IMR-90 (cell line): ENCODE measurements around the gene TRAPPC5. TPM values are rescaled to one million over a fixed set of nuclear protein-coding genes. Genes with fewer than 3 reads are reported as not detected.

Source experiments
- ATAC-seq: fragments of 200-7000 bp; cut with Tn5 transposase; 2 replicates; pipeline ENCODE4 v1.9.1; 2020; ENCODE audit warnings: low read depth, mild to moderate bottlenecking, moderate library complexity
- BruUV-seq: library from RNA; stranded (reverse); fragments of 400-500 nt; replicated peaks from 2 replicates; lab custom pipeline; 2021; lab: Mats Ljungman, UMichigan
- CTCF ChIA-PET: fragments of 300-600 bp; formaldehyde crosslinking; extraction: SDS; loops from one replicate; lab custom pipeline; 2021; ENCODE audit warnings: antibody characterized with exemption; lab: Yijun Ruan, JAX
- POLR2A ChIA-PET: fragments of 300-600 bp; sonication (Branson Sonifier 250); formaldehyde crosslinking; loops from one replicate; lab custom pipeline; 2022; ENCODE audit warnings: antibody characterized with exemption; ENCODE audit not compliant: unreplicated experiment; lab: Charles Lee
- DNase-seq: peaks from one replicate; pipeline ENCODE4 v3.0.0; 2013
- H2AFZ ChIP-seq: replicated peaks from 2 replicates; pipeline ENCODE3; 2013; ENCODE audit warnings: low read length, mild to moderate bottlenecking; ENCODE audit not compliant: poor library complexity
- H2AK5ac ChIP-seq: 2 replicates; pipeline ENCODE4 v1.6.1; 2013; ENCODE audit warnings: low read depth, low read length, inconsistent platforms
- H2AK9ac ChIP-seq: replicated peaks from 2 replicates; pipeline ENCODE3; 2013; ENCODE audit warnings: mild to moderate bottlenecking, low read depth, low read length, moderate library complexity; ENCODE audit not compliant: poor library complexity
- H2BK120ac ChIP-seq: 2 replicates; pipeline ENCODE4 v1.6.1; 2013; ENCODE audit warnings: low read depth, low read length, inconsistent platforms
- H2BK15ac ChIP-seq: 3 replicates; pipeline ENCODE4 v1.6.1; 2013; ENCODE audit warnings: low read depth, low read length, inconsistent platforms
- H2BK20ac ChIP-seq: 2 replicates; pipeline ENCODE4 v1.6.1; 2013; ENCODE audit warnings: low read depth, mild to moderate bottlenecking, inconsistent platforms, low read length, moderate library complexity
- H2BK5ac ChIP-seq: 2 replicates; pipeline ENCODE4 v1.6.1; 2013; ENCODE audit warnings: mild to moderate bottlenecking, low read depth, low read length, inconsistent platforms; ENCODE audit not compliant: poor library complexity, severe bottlenecking
- H3K14ac ChIP-seq: replicated peaks from 2 replicates; pipeline ENCODE4 v1.6.1; 2013; ENCODE audit warnings: low read depth, low read length, inconsistent platforms
- H3K18ac ChIP-seq: 2 replicates; pipeline ENCODE4 v1.6.1; 2013; ENCODE audit warnings: low read depth, low read length, control low read depth
- H3K23ac ChIP-seq: 2 replicates; pipeline ENCODE4 v1.6.1; 2013; ENCODE audit warnings: low read depth, low read length, inconsistent platforms
- H3K27ac ChIP-seq: 2 replicates; pipeline ENCODE4 v1.5.1; 2013; ENCODE audit warnings: mild to moderate bottlenecking, control low read depth, low read length; ENCODE audit not compliant: insufficient read depth
- H3K27me3 ChIP-seq: 2 replicates; pipeline ENCODE4 v1.6.1; 2013; ENCODE audit warnings: low read length; ENCODE audit not compliant: control insufficient read depth, insufficient read depth
- H3K36me3 ChIP-seq: 2 replicates; pipeline ENCODE4 v1.6.1; 2013; ENCODE audit warnings: low read length, mixed read lengths; ENCODE audit not compliant: control insufficient read depth, insufficient read depth
- H3K4ac ChIP-seq: 2 replicates; pipeline ENCODE4 v1.6.1; 2013; ENCODE audit warnings: low read depth, low read length, inconsistent platforms
- H3K4me1 ChIP-seq: 2 replicates; pipeline ENCODE4 v1.6.1; 2013; ENCODE audit warnings: low read length, mixed read lengths; ENCODE audit not compliant: control insufficient read depth, insufficient read depth
- H3K4me2 ChIP-seq: 2 replicates; pipeline ENCODE4 v1.6.1; 2013; ENCODE audit warnings: low read depth, mild to moderate bottlenecking, control low read depth, low read length, moderate library complexity
- H3K4me3 ChIP-seq: 2 replicates; pipeline ENCODE4 v1.5.1; 2013; ENCODE audit warnings: low read depth, mild to moderate bottlenecking, control low read depth, low read length, moderate library complexity; ENCODE audit not compliant: insufficient read depth
- H3K56ac ChIP-seq: 2 replicates; pipeline ENCODE4 v1.6.1; 2013; ENCODE audit warnings: low read length, inconsistent platforms; ENCODE audit not compliant: insufficient read depth; ENCODE audit errors: extremely low read depth
- H3K79me1 ChIP-seq, 2 experiments: 2 replicates each; pipeline ENCODE4 v1.6.1; 2013; ENCODE audit warnings: low read length in 2 of 2, inconsistent platforms in 1 of 2, low read depth in 1 of 2
- H3K9ac ChIP-seq: 2 replicates; pipeline ENCODE4 v1.6.1; 2013; ENCODE audit warnings: low read depth, low read length, control low read depth
- H3K9me1 ChIP-seq: 2 replicates; pipeline ENCODE4 v1.6.1; 2013; ENCODE audit warnings: low read length, inconsistent platforms; ENCODE audit not compliant: insufficient read depth
- H3K9me3 ChIP-seq: 2 replicates; pipeline ENCODE4 v1.6.1; 2013; ENCODE audit warnings: low read length; ENCODE audit not compliant: control insufficient read depth, insufficient read depth
- H4K20me1 ChIP-seq: 2 replicates; pipeline ENCODE4 v1.6.1; 2013; ENCODE audit warnings: low read length, inconsistent platforms; ENCODE audit not compliant: insufficient read depth
- H4K5ac ChIP-seq: 2 replicates; pipeline ENCODE4 v1.6.1; 2013; ENCODE audit warnings: mild to moderate bottlenecking, low read depth, low read length, control low read depth
- H4K8ac ChIP-seq, 2 experiments: 2 replicates each; pipeline ENCODE4 v1.6.1; 2013; ENCODE audit warnings: low read depth in 2 of 2, low read length in 2 of 2, control low read depth in 1 of 2, inconsistent platforms in 1 of 2
- H4K91ac ChIP-seq: 2 replicates; pipeline ENCODE4 v1.6.1; 2013; ENCODE audit warnings: low read depth, low read length, inconsistent platforms; ENCODE audit not compliant: insufficient read depth
- FOS ChIP-seq: fragments of 150-350 bp; IDR thresholded peaks from 2 replicates; pipeline ENCODE4 v1.6.1; 2016; ENCODE audit warnings: low read depth, low read length
- MAFK ChIP-seq: IDR thresholded peaks from 2 replicates; pipeline ENCODE4 v1.6.1; 2012; ENCODE audit warnings: low read depth, low read length, improper control_type of control experiment
- MXI1 ChIP-seq: IDR thresholded peaks from 2 replicates; pipeline ENCODE4 v1.6.1; 2012; ENCODE audit warnings: low read depth, mild to moderate bottlenecking, low read length, moderate library complexity, borderline replicate concordance
- RAD21 ChIP-seq: IDR thresholded peaks from 2 replicates; pipeline ENCODE4 v1.6.1; 2012; ENCODE audit warnings: low read length, improper control_type of control experiment
- RCOR1 ChIP-seq: IDR thresholded peaks from 2 replicates; pipeline ENCODE4 v1.6.1; 2012; ENCODE audit warnings: mild to moderate bottlenecking, low read length, improper control_type of control experiment; ENCODE audit not compliant: insufficient replicate concordance
- SMC3 ChIP-seq: fragments of 150-350 bp; IDR thresholded peaks from 2 replicates; pipeline ENCODE4 v1.6.1; 2016; ENCODE audit warnings: low read depth, mild to moderate bottlenecking, antibody characterized with exemption, low read length, moderate library complexity
- dilution Hi-C: fragments of 300-500 bp; cut with HindIII; formaldehyde crosslinking; loops from one replicate; pipeline ENCODE4 v1.14.3; 2018; ENCODE audit warnings: low sequenced_read_pairs; ENCODE audit not compliant: unreplicated experiment
- in situ Hi-C: fragments of 300-500 bp; cut with MboI; formaldehyde crosslinking; loops from 3 replicates; pipeline ENCODE4 v1.14.3; 2019; ENCODE audit warnings: low sequenced_read_pairs, inconsistent platforms, mixed read lengths
- intact Hi-C: fragments of 100-400 bp; cut with micrococcal nuclease; formaldehyde crosslinking; loops from 2 replicates; pipeline ENCODE4 v1.10.0; 2022
- polyA plus RNA-seq, 3 experiments: library from polyadenylated mRNA; depleted of rRNA; stranded (reverse); fragments of >200 nt; gene quantifications; 2 replicates each; pipeline ENCODE4 v1.2.3, GENCODE V29; 2012; ENCODE audit warnings: low replicate concordance in 1 of 3
- total RNA-seq: library from RNA; depleted of rRNA; stranded (reverse); fragments of >200 nt; gene quantifications from 2 replicates; pipeline ENCODE4 v1.2.3, GENCODE V29; 2012
- TF ChIP-seq, protein P1 (sequence below): conservative IDR thresholded peaks from 2 replicates; pipeline ENCODE4 v1.5.1; 2012; ENCODE audit warnings: mild to moderate bottlenecking, low read depth, low read length, improper control_type of control experiment

The TRAPPC5 gene
- total and polyA plus RNA-seq, 2 of the 4 experiments (the other 2 are of a cell fraction) = 54.7 to 109 TPM

GRCh38 chr19:7691497-7691896, 10.9 kb downstream of the TRAPPC5 start:
- Histone ChIP-seq H2AK9ac (no peak overlapping the region), H2BK120ac (no peak overlapping the region), H3K9ac (no peak overlapping the region), H4K8ac (no peak overlapping the region), H3K4me3 (no peak overlapping the region), H3K4me2 (no peak overlapping the region), H2AK5ac (no peak overlapping the region), H3K9me1 (no peaks in the 10 kb centered on the region), H2BK15ac (no peak overlapping the region), H4K5ac (no peak overlapping the region), H3K27ac (no peak overlapping the region), H3K18ac (no peak overlapping the region), H4K91ac (no peak overlapping the region), H3K56ac (no peak overlapping the region), H3K36me3 (no peaks in the 10 kb centered on the region), H2BK5ac (no peak overlapping the region), H3K27me3 (peaks cover 3% of the 10 kb centered on the region; the same call in 1 of the 2 replicates), H3K4me1 (no peaks in the 10 kb centered on the region), H3K9me3 (peaks cover 2% of the 10 kb centered on the region; the same call in 1 of the 2 replicates), H3K79me1 (no peaks in the 10 kb centered on the region), H3K14ac (no peak overlapping the region), H3K23ac (no peak overlapping the region), H4K20me1 (no peaks in the 10 kb centered on the region), H2BK20ac (no peak overlapping the region), H3K4ac (no peak overlapping the region), H2AFZ (no peak overlapping the region)
- no TSS peak for BruUV-seq
- in situ Hi-C loops = no loop called here
- DNase-seq (no peak), ATAC-seq (no peak)
- CTCF ChIA-PET = interaction anchor here (0.6 kb wide), 1 partner anchor 874 kb away, joined by 3 read pairs; no protein-coding TSS in a partner anchor
- TF ChIP-seq MAFK = no peak
- no peak for TF ChIP-seq FOS
- no peak for TF ChIP-seq RCOR1
- no peak for TF ChIP-seq MXI1
- no peak for TF ChIP-seq SMC3
- TF ChIP-seq RAD21 = no peak
- TF ChIP-seq, protein P1, sequence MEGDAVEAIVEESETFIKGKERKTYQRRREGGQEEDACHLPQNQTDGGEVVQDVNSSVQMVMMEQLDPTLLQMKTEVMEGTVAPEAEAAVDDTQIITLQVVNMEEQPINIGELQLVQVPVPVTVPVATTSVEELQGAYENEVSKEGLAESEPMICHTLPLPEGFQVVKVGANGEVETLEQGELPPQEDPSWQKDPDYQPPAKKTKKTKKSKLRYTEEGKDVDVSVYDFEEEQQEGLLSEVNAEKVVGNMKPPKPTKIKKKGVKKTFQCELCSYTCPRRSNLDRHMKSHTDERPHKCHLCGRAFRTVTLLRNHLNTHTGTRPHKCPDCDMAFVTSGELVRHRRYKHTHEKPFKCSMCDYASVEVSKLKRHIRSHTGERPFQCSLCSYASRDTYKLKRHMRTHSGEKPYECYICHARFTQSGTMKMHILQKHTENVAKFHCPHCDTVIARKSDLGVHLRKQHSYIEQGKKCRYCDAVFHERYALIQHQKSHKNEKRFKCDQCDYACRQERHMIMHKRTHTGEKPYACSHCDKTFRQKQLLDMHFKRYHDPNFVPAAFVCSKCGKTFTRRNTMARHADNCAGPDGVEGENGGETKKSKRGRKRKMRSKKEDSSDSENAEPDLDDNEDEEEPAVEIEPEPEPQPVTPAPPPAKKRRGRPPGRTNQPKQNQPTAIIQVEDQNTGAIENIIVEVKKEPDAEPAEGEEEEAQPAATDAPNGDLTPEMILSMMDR = no peak
- intact Hi-C loops = no loop called here
- dilution Hi-C loops = no loop called here
- POLR2A ChIA-PET = no interaction called here
